Glutamatergic neuron (in vitro differentiated cells): ENCODE results near the gene REEP3. TPM values are rescaled to one million over a fixed set of nuclear protein-coding genes. Genes with fewer than 3 reads are reported as not detected.
"Not testable (repeated sequence)": the region's sequence is repeated elsewhere in the genome, so short reads cannot be mapped to it uniquely, and the experiment has no call there.

Experiments used
- DNase-seq: peaks from one replicate; pipeline ENCODE4 v3.0.0; 2022
- H3K27ac Mint-ChIP-seq: one replicate; pipeline ENCODE4 v1.8.0; 2020; ENCODE audit warnings: mild to moderate bottlenecking, mixed read lengths, inconsistent platforms; ENCODE audit not compliant: unreplicated experiment
- H3K27me3 Mint-ChIP-seq: one replicate; pipeline ENCODE4 v1.8.0; 2020; ENCODE audit warnings: mild to moderate bottlenecking, moderate library complexity, mixed read lengths, inconsistent platforms; ENCODE audit not compliant: unreplicated experiment
- H3K36me3 Mint-ChIP-seq: one replicate; pipeline ENCODE4 v1.8.0; 2020; ENCODE audit warnings: mild to moderate bottlenecking, mixed read lengths, inconsistent platforms; ENCODE audit not compliant: unreplicated experiment
- H3K4me1 Mint-ChIP-seq: one replicate; pipeline ENCODE4 v1.8.0; 2020; ENCODE audit warnings: mild to moderate bottlenecking, low read depth, mixed read lengths, inconsistent platforms; ENCODE audit not compliant: unreplicated experiment
- H3K4me3 Mint-ChIP-seq: one replicate; pipeline ENCODE4 v1.8.0; 2020; ENCODE audit warnings: mild to moderate bottlenecking, mixed read lengths, inconsistent platforms; ENCODE audit not compliant: unreplicated experiment
- H3K9me3 Mint-ChIP-seq: one replicate; pipeline ENCODE4 v1.8.0; 2020; ENCODE audit warnings: mild to moderate bottlenecking, moderate library complexity, mixed read lengths, inconsistent platforms; ENCODE audit not compliant: unreplicated experiment
- CTCF ChIP-seq: fragments of 200-600 bp; sonication (generic); IDR thresholded peaks from one replicate; pipeline ENCODE4 v1.5.0; 2021; ENCODE audit not compliant: partially characterized antibody, unreplicated experiment
- total RNA-seq: library from RNA; stranded (reverse); fragmentation: NEBNext Ultra II Directional; extraction: Animal tissue kit (Norgen Biotek cat#: 25700); gene quantifications from one replicate; pipeline ENCODE4 v1.2.1, GENCODE V29; 2021; ENCODE audit not compliant: unreplicated experiment

REEP3 gene
- total RNA-seq, 1 donor from 2014 or later: 47.1 TPM

- no peaks in the 10 kb centered on the region for H3K27me3 Mint-ChIP-seq
- no peaks in the 10 kb centered on the region for H3K36me3 Mint-ChIP-seq
- H3K4me1 Mint-ChIP-seq: peaks cover 11% of the 10 kb centered on the region
- no peak for TF ChIP-seq CTCF
- no peak overlapping the region for H3K4me3 Mint-ChIP-seq
- no peak for DNase-seq
- H3K27ac Mint-ChIP-seq: no peak overlapping the region
- H3K9me3 Mint-ChIP-seq: peaks cover 6% of the 10 kb centered on the region
These were observed 143.2 kb downstream of the REEP3 start for GRCh38 chr10:63664341-63664885.

GRCh38 chr10:63665006-63665580, 143.9 kb downstream of the REEP3 start:
- H3K36me3 Mint-ChIP-seq, H3K9me3 Mint-ChIP-seq, DNase-seq, H3K27me3 Mint-ChIP-seq, H3K27ac Mint-ChIP-seq, H3K4me3 Mint-ChIP-seq: not testable (repeated sequence)
- peaks cover 13% of the 10 kb centered on the region for H3K4me1 Mint-ChIP-seq

GRCh38 chr10:63665670-63666134, 144.5 kb downstream of the REEP3 start:
- H3K4me1 Mint-ChIP-seq: peaks cover 19% of the 10 kb centered on the region
- H3K9me3 Mint-ChIP-seq: peaks cover 6% of the 10 kb centered on the region
- no peak for DNase-seq
- no peak overlapping the region for H3K4me3 Mint-ChIP-seq
- H3K36me3 Mint-ChIP-seq: no peaks in the 10 kb centered on the region
- TF ChIP-seq CTCF: no peak
- no peaks in the 10 kb centered on the region for H3K27me3 Mint-ChIP-seq
- no peak overlapping the region for H3K27ac Mint-ChIP-seq

GRCh38 chr10:63666836-63667383, 145.7 kb downstream of the REEP3 start:
- Mint-ChIP-seq H3K27ac (no peak overlapping the region), H3K9me3 (peaks cover 5% of the 10 kb centered on the region), H3K36me3 (no peaks in the 10 kb centered on the region), H3K4me1 (peaks cover 30% of the 10 kb centered on the region), H3K27me3 (no peaks in the 10 kb centered on the region), H3K4me3 (no peak overlapping the region)
- DNase-seq: no peak
- TF ChIP-seq CTCF: no peak

- no peak overlapping the region for H3K27ac Mint-ChIP-seq
- peaks cover 31% of the 10 kb centered on the region for H3K4me1 Mint-ChIP-seq
- H3K27me3 Mint-ChIP-seq: no peaks in the 10 kb centered on the region
- DNase-seq: no peak
- no peak for TF ChIP-seq CTCF
- peaks cover 4% of the 10 kb centered on the region for H3K9me3 Mint-ChIP-seq
- H3K36me3 Mint-ChIP-seq: no peaks in the 10 kb centered on the region
- no peak overlapping the region for H3K4me3 Mint-ChIP-seq
These were observed 146.6 kb downstream of the REEP3 start for GRCh38 chr10:63667596-63668480.
